ENCODE measurements around the gene SORCS2.
"Not testable (repeated sequence)": the region's sequence is repeated elsewhere in the genome, so short reads cannot be mapped to it uniquely, and the experiment has no call there.

The SORCS2 gene

GRCh38 chr4:7600247-7600646, 407.9 kb downstream of the SORCS2 start:
- no peak for DNase-seq

GRCh38 chr4:7602166-7602565, 409.8 kb downstream of the SORCS2 start:
- DNase-seq: not testable (repeated sequence)

DNA sequence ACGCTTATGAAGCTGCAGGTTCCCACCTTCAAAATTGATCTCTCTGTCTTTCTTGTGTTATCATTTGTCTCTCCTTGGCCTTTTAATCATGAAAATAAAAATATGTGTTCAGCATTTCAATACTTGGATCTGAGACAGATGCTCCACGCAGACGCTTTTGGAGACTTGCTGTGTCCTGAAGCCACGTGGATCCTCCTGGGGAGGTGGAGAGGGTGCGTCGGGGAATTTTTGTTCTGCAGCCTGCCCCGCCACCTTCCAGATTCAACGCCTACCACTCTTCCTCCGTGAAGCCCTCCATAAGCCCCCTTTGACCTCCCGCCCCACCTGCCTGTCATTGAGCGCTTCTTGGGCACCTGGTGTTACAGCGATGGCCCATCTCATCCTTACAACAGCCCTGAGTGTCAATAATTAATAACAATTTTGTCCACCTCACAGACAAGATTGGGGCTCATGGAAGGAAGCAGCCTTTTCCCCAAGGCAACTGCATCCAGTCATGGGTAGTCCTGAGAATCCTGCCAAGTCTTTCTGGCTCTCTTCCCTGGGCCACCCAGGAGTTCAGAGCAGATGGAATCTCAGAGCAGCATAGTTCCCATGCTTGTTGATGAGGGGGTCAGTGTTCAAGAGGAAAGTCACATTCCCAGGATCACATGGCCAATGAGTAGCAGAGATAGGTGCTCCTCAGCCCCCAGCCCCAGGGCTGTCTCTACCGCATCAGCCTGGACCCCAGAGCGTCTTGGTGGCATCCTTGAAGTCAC, 415.0 kb downstream of the SORCS2 start:
- no peak for DNase-seq

DNA sequence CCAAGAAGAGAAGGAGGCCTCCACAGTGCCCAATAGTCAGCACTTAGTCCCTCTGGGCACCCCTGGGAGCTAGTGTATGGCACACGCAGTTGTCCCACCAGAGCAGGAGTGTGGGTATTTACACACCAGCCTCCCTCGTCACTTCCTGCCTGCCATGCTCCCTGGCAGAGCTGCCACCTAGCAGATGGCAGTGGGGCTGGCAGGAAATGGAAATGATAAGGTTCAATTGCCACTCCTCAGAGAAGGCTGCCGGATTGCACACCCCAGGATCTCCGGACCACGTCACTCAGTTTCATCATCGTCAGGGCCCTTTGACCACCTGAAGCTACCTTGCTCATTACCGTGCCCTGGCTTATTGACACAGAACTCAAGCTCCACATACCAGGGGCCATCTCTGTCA, 415.7 kb downstream of the SORCS2 start:
- DNase-seq: no peak

GRCh38 chr4:7609316-7609715, 417.0 kb downstream of the SORCS2 start:
- no peak for DNase-seq

GRCh38 chr4:7610022-7610670, 417.8 kb downstream of the SORCS2 start:
- DNase-seq: no peak

DNA sequence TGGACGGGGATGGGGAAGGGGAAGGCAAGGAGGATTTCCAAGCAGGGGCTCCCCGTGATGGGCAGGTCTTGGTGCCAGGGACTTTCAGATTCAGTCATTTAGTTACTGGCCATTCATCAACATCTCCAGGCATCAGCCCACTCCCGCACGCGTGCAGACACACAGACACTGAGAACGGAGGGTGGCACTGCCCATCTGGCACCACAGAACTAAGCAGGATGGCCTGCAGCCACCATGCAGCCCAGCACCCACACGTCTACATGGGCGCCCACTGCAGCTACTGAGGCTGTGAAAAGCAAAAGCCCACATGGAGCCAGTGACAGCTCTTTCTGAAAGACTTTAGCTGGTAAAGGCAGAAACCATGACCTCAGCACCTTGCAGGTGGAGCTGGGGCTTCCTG, 418.5 kb downstream of the SORCS2 start:
- DNase-seq: no peak

GRCh38 chr4:7612311-7612897, 420.1 kb downstream of the SORCS2 start:
- DNase-seq: no peak

DNA sequence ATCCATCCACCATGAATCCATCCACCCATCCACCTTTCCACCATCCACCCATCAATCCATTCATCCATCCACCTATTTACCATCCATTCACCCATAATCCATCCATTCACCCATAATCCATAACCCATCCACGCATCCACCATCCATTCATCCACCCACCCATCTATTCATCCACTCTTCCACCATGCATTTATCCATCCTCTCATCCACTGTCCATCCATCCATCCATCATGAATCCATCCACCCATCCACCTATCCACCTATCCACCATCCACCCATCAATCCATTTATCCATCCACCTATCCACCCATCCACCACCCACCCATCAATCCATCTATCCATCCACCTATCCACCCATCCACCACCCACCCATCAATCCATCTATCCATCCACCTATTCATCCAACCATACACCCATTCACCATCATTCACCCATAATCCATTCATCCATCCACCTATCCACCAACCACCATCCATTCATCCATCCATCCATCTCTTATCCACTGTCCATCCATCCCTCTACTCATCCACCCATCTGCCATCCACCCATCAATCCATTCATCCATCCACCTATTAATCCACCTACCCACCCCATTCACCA, 422.1 kb downstream of the SORCS2 start:
- no peak for DNase-seq

DNA sequence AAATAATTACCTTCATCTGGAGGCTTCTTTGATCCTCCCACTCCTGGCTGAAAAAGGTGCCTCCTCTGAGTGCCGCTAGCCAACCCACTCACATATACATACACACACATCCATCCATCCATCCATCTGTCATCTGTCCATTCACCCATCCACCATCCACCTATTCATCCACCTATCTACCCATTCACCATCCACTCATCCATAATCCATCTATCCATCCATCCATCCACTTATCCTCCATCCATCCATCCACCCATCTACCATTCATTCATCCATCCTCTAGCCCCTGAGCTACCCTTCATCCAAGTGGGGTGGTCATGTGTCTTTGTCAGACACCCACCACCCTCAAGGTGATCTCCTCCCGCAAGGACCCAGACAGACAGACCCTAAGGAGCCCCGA, 423.9 kb downstream of the SORCS2 start:
- DNase-seq: no peak

- DNase-seq: no peak
These were observed 426.0 kb downstream of the SORCS2 start for GRCh38 chr4:7618361-7618760.

GRCh38 chr4:7620086-7620813, 427.9 kb downstream of the SORCS2 start:
- no peak for DNase-seq

GRCh38 chr4:7620814-7621176, 428.5 kb downstream of the SORCS2 start:
- DNase-seq: no peak

GRCh38 chr4:7621252-7622035, 429.1 kb downstream of the SORCS2 start:
- DNase-seq: no peak

DNA sequence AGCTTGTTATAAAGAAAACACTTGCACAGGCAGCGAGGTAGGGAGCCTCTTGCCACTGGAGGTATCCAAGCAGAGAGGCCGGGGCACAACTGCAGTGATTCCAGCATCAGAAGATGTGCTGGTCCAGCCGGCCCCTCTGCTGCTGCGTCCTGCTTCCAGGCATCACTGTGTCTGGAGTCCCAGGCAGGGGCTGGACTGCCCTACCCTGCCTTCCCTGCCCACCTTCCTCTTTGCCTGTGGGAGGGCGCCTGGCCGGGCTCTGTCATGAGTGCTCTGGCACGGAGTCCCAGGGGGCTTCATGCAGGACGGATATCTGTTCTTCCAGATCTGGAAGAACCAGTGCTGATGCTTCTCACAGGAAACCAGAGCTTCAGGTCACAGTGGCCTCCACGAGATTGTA, 430.0 kb downstream of the SORCS2 start:
- DNase-seq: no peak

- DNase-seq: no peak
These were observed 431.1 kb downstream of the SORCS2 start for GRCh38 chr4:7623468-7623867.

DNA sequence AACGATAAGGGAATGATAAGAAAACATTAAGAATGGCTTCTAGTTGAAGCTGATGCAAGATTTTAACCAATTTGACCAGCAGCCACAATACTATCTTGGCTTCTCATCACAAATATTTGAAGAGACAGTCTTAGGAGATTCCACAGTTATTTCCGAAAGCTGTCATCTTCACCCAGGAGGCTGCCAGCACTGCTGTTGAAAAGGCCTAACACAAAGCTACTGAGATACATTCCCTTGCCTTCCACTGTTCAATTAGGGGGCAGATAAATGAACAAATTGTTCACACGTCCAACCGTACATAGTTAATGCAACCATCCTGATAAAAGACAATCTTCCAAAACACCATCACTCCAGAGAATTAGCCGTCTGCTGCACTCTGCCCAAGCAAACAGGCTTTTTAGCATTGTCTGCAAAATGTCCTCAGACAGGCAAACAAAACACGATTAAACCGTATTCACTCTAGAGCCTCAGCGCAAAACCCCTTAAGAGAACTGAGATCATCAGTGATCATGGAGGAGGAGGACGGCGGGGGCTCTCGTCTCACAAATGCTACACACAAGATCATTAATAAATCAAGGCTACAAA, 432.1 kb downstream of the SORCS2 start:
- no peak for DNase-seq

DNA sequence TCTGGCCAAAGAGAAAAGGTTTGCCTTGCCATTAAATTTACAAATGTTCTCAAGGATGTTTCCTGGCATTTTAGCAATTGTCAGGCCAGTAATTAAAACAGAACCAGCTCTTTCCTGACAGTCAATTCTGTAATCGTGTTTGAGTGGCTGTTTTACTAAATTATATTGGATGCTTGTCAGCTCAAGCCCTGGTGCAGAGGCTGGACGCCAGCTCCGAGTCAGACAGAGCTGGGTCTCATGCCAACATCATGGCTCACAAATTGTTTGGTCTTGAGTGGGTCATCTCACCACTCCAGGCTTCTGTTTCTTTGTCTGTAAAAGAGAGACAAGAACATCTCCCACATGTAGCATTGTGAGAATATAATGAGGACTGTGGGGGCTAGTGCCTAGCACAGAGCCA, 432.7 kb downstream of the SORCS2 start:
- DNase-seq: peak; percentile 28 to 51

- no peak for DNase-seq
These were observed 434.2 kb downstream of the SORCS2 start for GRCh38 chr4:7626531-7626930.

GRCh38 chr4:7627251-7628250, 435.2 kb downstream of the SORCS2 start:
- DNase-seq: no peak

DNA sequence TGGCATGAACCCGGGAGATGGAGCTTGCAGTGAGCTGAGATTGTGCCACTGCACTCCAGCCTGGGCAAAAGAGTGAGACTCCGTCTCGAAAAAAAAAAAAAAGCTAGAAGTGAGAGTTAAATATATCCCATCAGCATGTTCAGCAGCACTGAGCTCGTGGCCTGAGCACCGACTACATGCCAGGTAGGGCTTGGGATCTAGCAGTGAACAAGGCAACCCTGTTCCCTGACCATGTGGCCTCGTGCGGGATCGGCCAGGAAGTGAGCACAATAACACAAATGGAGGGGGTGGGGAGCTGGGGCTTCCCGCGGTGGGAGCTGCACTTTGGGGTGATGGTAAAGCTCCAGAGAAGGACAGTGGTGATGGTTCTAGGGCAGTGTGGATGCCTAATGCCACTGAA, 436.1 kb downstream of the SORCS2 start:
- no peak for DNase-seq
